GM21737 (cell line): Measurements from ENCODE around the gene CFAP299.

Experiments
- ATAC-seq: cut with Tn5 transposase; IDR thresholded peaks from one replicate; pipeline ENCODE4 v1.9.1; 2021; ENCODE audit warnings: mild to moderate bottlenecking, moderate library complexity; ENCODE audit not compliant: unreplicated experiment

The CFAP299 gene

GRCh38 chr4:80803337-80803736, 467.8 kb downstream of the CFAP299 start:
- no peak for ATAC-seq

GRCh38 chr4:80806472-80806871, 470.9 kb downstream of the CFAP299 start:
- ATAC-seq = no peak

DNA sequence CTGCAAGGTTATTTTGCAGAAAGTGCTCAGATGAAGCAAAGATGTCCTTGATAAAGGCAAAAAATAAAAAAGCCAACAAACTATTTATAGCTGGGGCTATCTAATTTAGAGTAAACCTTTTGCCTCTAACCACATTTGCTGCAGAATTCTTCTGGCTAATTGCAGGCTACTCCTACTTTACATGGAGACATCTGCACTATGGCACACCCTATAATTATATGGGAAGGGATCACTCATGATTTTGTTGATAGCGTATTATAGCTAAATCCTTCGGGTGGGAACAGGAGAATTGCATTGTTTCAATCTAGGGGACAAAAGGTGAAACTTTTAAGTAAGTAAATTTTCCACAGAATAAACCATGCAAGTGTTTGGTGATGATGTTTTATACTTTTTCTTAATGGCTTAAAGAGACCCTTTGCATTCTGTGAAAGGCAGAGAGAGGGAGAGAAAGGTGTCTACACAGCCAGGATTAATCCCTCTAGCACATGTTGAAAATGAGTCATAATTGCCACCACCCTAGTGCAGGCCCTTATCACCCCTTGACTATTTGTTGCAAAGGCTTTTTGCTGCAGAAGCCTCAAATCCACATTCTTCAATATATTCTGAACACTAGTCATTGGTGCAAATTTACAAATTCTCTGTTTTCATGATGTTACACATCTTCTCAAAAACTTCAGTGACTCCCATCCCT, 473.7 kb downstream of the CFAP299 start:
- ATAC-seq = no peak

DNA sequence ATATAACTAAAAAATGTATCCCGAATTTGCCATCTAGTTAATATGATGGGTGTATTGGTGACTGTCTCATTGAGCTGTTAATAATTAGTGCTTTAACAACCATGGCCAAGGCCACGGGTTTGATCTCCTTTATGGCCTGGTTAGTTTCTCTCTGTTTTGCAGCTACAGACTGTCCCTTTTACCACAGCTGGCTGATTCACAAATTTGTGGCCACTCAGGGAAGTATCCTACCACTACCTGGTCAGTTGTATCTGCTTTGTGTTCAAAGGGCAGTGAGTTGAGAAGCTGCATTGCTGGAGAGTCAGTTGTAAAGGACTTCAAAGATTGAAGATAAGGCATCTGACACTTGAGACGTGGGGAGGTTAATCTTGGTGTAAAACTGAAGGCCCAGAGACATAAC, 475.9 kb downstream of the CFAP299 start:
- ATAC-seq = no peak

GRCh38 chr4:80812145-80812544, 476.6 kb downstream of the CFAP299 start:
- no peak for ATAC-seq

GRCh38 chr4:80814266-80814665, 478.7 kb downstream of the CFAP299 start:
- ATAC-seq = no peak

DNA sequence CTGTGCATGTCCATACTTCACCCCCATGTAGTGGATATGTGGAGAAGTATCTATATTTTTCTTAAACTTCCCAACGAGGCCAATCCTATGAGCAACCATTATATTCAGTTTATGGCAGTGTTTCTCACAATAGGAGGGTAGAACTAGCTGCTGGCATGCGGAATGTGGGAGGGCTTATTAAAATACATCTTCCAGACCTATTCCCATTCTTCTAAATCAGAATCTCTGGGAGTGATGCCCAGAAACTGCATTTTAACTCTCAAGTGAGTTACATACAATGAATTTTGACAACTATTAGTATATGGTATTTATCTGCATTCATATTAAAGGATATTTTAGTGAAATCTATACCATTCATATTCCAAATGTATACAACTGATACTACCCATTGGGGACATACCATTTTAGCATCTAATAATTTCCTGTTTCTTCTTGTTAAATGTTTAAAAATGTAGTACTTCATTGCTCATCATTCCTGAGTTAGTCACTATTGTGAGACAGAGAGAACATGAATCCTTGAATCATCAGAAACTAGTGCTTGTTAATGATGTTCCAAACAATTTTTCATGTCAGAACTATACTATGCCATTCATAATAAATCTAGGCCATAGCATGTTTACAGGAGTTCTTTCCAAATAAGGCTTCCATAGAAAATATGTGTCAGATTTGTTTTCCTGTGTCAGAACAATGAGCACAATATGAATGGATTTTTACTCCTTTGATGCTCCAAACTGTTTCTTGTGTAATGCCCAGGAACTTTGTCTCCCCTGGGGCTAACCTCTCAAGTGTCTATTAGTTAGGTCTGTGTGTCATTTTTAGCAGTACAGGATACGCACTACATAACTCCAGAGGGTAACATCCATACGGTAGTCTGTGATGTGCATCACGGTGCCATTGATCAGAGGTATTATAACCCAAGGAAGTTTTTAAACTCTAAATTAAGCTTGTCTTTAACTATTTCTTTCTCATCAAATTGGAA, 496.1 kb downstream of the CFAP299 start:
- no peak for ATAC-seq

- ATAC-seq = no peak
These were observed 503.8 kb downstream of the CFAP299 start for GRCh38 chr4:80839281-80839680.

GRCh38 chr4:80839792-80840191, 504.3 kb downstream of the CFAP299 start:
- no peak for ATAC-seq

DNA sequence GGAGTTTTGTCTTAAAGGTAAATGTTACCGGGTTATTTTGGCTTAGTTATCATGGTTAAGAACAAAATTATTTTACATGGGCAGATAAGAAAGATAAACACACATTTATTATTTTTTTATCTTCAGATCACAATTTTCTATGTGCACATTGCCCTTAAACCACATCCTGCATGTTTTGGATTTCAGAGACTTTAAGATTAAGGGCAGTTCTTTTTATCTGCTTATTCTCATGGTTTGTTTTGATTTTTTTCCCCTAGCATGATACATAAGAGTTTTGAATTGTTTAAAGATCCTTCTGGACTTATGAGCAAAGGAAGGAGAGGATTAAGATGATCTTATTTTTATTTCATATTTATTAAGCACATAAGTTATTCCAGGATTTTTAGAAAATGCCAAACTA, 504.9 kb downstream of the CFAP299 start:
- ATAC-seq = no peak

DNA sequence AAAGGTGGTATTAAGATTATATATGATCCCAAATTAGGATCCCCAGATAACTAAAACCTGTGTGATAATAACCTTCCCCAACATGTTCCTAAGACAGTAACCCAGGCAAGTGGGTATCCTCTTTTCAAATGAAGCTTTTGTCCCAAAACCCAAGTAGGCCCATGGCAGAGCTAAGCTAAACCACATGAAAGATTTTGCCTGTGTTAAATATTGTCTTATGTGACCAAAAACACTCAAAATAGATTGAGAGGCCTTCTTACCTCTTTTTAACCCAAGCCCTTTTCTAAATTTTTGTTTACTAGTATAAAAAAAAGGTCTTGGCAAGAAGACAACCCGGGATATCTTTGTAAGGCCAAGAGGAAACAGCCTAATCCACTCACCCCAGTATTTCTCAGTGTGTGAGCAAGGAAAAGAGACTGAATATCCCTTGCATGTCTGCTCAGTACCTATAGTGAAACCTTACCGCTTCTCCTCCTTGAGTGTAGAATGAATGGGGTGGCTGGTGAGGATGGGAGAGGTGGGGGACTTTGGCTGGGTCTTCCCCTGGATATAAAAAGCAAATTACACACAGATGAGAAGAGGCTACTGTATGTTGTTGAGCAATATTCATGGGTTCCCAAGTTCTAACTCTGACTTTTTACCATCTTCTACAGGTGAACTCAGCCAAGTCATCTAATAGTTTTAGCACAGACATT, 506.2 kb downstream of the CFAP299 start:
- no peak for ATAC-seq

DNA sequence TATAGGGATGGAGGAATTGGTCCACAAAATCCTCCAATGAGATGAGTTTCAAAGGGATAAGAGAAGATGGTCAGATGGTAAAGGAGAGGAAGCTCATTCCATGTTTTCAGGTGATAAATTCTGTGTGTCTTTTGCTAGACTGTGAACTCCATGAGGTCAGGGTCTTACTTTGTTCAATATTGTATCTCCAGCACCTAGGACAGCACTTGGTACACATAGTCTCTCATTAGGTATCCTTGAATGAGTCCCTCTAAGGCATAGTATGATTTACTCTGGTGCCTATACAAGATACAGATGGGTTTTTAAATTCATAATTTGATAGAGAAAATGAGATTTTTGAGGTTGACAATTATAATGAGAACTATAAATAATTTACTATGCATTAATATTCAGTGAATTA, 510.7 kb downstream of the CFAP299 start:
- no peak for ATAC-seq

DNA sequence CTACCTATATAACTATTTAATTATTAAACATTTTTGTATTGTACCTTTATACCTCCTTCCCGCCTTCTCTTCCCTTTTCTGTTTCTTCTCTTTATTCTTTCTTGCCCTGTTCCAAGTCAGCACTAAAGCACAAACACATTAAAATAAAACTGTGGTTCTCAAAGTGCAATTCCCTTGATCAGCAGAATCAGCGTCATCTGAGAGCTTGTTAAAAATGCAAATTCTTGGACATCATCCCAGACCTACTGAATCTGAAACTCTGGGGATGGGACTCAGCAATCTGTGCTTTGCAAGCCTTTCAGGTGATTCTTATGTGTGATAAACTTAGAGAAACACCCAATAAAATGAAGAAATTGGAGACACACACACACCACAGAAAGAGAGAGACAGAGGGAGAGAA, 516.5 kb downstream of the CFAP299 start:
- ATAC-seq = no peak

DNA sequence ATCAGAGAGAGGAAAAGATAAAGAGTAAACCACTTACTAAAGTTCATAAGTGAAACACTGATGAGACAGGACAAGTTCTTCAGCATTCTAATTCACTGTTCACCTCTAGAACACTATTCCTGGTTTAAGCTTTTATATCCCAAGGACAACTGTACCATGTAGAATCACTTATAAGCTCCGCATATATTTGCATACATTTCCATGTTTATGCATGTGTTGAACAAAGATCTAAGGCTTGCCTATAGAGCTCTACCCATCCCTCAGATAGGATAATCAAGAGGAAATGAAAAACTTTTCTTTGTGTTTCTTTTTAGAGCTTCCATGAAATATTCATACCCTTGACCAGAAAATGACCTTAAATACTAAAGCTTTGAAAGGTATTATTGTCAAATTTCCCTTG, 538.0 kb downstream of the CFAP299 start:
- no peak for ATAC-seq

GRCh38 chr4:80874979-80875378, 539.4 kb downstream of the CFAP299 start:
- ATAC-seq = no peak

DNA sequence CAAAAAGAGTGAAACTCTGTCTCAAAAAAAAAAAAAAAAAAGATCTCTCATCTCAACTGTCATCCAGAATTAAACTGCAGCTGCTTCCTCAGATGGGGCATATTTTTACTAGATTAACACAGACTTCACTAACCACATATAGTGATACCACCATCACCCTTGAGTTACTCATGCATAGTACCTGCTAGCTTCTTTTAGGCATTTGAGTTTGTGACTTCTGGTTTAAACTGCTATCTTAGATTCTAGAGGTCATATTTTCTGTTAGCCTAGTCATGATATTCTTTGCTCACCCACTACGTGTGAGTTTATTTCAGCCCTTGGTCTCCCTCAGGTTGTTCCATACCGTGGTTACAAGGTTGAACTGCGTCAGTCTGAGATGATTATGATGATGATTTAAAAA, 540.1 kb downstream of the CFAP299 start:
- peak; percentile 89 for ATAC-seq

GRCh38 chr4:80876810-80877209, 541.3 kb downstream of the CFAP299 start:
- peak; percentile 80 for ATAC-seq

GRCh38 chr4:80878218-80878617, 542.7 kb downstream of the CFAP299 start:
- no peak for ATAC-seq

GRCh38 chr4:80897537-80898303, 562.2 kb downstream of the CFAP299 start:
- peak; percentile 78 for ATAC-seq

DNA sequence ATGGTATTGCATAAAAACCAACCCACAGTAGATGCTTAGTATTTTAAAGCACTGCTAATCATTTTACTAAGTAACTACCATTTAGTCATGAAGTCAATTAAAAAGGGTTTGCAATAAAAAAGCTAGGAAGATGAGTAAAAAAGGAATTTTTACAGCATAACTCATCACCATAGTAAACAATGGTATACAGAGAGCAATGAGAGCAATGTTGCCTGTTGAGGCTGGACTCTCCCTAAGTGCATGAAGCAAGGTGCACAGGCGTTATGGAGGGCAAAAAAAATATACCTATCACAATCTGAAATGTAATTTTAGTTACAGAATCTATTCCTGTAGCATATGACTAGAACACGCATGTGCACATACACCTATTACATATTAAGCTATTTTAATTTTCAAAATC, 565.4 kb downstream of the CFAP299 start:
- ATAC-seq = no peak

- ATAC-seq = no peak
These were observed 567.5 kb downstream of the CFAP299 start for GRCh38 chr4:80903020-80903419.
